Fibroblast of lung (primary cell): Measurements from ENCODE around the gene IL25.

Experiments used
- CTCF ChIP-seq, 2 donors: IDR thresholded peaks in 1 of 2; conservative IDR thresholded peaks in 1 of 2; 1 replicate in 1 of 2; 2 replicates in 1 of 2; pipeline ENCODE4 v1.5.1; 2011 to 2012; ENCODE audit warnings: low read length in 2 of 2, control low read depth in 1 of 2, inconsistent platforms in 1 of 2, low read depth in 1 of 2, mild to moderate bottlenecking in 1 of 2
- EZH2 ChIP-seq: IDR thresholded peaks from 2 replicates; pipeline ENCODE4 v1.5.1; 2012; ENCODE audit warnings: low read length, control low read depth, mild to moderate bottlenecking; ENCODE audit errors: missing control alignments

GRCh38 chr14:23386999-23387398, 14.4 kb downstream of the IL25 start:
- TF ChIP-seq CTCF (conservative IDR thresholded peaks at IDR 0.05 in 1 of 2, IDR thresholded peaks at IDR 0.05 in 1 of 2; ENCODE audit: low read depth in 1 of 2, low read length in 2 of 2) (no peak), EZH2 (no peak)
